ENCODE measurements around the gene GLI2.
A peak's percentile ranks its signal among the peaks of the same experiment; 100 is the strongest.

DNA sequence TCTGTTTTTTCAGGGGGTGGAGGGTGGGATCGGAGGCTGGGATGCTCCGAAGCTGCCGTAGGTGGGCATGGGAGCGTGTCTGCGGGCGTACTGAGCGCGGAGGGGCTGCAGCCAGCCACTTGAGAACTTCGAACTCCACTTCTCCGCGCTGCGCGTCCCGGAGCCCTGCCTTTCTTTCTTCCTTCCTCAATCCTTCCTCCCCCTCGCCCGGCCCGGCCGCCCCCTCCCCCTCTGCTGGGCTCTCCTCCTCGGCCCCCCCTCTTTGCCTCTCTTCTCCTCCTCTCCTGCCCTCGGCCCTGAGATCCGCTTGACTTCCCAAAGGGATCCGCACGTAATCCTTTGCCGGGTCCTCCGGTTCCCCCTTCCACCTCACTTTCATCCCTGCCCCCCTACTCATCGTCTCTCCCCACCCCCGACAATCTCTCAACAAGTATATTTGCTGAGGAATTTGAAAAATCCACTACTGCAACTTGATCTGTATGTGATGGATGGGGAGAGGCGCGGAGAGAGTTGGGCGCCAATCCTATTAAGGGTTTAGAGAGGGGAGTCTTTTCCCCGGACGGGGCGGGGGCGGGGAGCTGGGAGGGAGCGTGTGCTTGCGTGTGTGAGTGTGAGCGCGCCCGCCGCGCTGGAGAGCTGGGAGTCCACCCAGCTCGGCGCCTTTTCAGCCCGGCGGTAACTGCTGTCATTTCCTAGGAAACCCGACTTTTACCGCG, 1.1 kb downstream of the GLI2 start:
- TF ChIP-seq RFX5 (IDR thresholded peaks at IDR 0.05) = no peak
- TF ChIP-seq HDAC2 (IDR thresholded peaks at IDR 0.05) = no peak
- TF ChIP-seq, protein P1, sequence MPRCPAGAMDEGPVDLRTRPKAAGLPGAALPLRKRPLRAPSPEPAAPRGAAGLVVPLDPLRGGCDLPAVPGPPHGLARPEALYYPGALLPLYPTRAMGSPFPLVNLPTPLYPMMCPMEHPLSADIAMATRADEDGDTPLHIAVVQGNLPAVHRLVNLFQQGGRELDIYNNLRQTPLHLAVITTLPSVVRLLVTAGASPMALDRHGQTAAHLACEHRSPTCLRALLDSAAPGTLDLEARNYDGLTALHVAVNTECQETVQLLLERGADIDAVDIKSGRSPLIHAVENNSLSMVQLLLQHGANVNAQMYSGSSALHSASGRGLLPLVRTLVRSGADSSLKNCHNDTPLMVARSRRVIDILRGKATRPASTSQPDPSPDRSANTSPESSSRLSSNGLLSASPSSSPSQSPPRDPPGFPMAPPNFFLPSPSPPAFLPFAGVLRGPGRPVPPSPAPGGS (IDR thresholded peaks at IDR 0.05) = no peak
- TF ChIP-seq, protein P2, sequence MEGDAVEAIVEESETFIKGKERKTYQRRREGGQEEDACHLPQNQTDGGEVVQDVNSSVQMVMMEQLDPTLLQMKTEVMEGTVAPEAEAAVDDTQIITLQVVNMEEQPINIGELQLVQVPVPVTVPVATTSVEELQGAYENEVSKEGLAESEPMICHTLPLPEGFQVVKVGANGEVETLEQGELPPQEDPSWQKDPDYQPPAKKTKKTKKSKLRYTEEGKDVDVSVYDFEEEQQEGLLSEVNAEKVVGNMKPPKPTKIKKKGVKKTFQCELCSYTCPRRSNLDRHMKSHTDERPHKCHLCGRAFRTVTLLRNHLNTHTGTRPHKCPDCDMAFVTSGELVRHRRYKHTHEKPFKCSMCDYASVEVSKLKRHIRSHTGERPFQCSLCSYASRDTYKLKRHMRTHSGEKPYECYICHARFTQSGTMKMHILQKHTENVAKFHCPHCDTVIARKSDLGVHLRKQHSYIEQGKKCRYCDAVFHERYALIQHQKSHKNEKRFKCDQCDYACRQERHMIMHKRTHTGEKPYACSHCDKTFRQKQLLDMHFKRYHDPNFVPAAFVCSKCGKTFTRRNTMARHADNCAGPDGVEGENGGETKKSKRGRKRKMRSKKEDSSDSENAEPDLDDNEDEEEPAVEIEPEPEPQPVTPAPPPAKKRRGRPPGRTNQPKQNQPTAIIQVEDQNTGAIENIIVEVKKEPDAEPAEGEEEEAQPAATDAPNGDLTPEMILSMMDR (IDR thresholded peaks at IDR 0.05) = no peak
- TF ChIP-seq ESRRA (IDR thresholded peaks at IDR 0.05; ENCODE audit: borderline replicate concordance, low read length) = no peak
- no peak for TF ChIP-seq CEBPB (IDR thresholded peaks at IDR 0.05)
- TF ChIP-seq KDM5A (IDR thresholded peaks at IDR 0.05) = no peak
- no peak for TF ChIP-seq SREBF2 (IDR thresholded peaks at IDR 0.05)
- peak; percentile 26 for TF ChIP-seq POLR2A (IDR thresholded peaks at IDR 0.05; ENCODE audit: low read length)
- no peak for TF ChIP-seq MAZ (IDR thresholded peaks at IDR 0.05; ENCODE audit: borderline replicate concordance, low read depth, low read length)
- TF ChIP-seq, protein P3, sequence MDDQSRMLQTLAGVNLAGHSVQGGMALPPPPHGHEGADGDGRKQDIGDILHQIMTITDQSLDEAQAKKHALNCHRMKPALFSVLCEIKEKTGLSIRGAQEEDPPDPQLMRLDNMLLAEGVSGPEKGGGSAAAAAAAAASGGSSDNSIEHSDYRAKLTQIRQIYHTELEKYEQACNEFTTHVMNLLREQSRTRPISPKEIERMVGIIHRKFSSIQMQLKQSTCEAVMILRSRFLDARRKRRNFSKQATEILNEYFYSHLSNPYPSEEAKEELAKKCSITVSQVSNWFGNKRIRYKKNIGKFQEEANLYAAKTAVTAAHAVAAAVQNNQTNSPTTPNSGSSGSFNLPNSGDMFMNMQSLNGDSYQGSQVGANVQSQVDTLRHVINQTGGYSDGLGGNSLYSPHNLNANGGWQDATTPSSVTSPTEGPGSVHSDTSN (IDR thresholded peaks at IDR 0.05) = no peak
- TF ChIP-seq, protein P4, sequence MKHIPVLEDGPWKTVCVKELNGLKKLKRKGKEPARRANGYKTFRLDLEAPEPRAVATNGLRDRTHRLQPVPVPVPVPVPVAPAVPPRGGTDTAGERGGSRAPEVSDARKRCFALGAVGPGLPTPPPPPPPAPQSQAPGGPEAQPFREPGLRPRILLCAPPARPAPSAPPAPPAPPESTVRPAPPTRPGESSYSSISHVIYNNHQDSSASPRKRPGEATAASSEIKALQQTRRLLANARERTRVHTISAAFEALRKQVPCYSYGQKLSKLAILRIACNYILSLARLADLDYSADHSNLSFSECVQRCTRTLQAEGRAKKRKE (CRISPR knock-in tag; IDR thresholded peaks at IDR 0.05; ENCODE audit: low read depth) = no peak
- no peak for TF ChIP-seq MAFK (IDR thresholded peaks at IDR 0.05; ENCODE audit: partially characterized antibody)
- TF ChIP-seq PHF8 (IDR thresholded peaks at IDR 0.05; ENCODE audit: borderline replicate concordance, low read depth) = no peak

All from A549 (cell line).